Eye (tissue), 1 donor: ENCODE measurements around the gene S100B.

Experiments
- DNase-seq: peaks from one replicate; pipeline ENCODE4 v3.0.0-alpha.2; 2015

S100B gene

DNA sequence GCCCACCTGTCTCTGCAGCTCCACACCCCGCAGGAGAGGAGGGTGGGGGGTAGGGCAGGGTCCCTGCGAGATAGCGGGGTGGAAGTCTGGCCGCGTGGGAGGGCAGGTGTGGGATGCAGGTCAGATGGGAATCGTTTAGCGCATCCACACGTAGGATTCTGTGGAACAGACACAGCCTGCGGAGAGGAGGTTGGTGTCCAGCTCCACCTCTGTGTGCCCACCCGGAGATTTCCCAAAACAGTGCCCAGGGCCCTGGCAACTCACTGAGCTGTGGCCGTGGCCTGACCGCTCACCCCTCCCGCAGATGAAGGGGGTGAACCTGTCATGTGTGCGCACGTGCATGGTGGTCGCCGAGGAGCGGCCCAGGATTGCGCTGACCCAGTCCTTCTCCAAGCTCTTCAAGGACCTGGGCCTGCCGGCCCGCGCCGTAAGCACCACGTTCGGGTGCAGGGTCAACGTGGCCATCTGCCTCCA lies 46.9 kb downstream of the S100B start:
- DNase-seq, result no peak

DNA sequence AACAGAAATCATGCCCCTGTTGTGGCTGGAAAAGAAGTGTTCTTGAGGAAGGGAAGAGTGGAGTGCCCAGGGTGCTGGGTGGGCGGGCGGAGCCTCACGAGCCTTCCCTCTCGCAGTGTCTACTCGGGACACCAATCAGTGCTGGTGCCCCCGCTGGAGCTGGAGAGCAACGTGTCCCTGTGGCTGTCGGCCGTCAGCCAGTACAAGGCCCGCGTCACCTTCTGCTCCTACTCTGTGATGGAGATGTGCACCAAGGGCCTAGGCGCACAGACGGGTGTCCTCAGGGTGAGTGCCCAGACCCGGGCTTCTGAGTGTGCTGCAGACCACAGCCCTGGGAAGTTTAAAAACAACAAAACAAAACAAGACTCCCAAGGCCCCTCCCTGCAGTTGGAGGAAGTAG lies 47.4 kb downstream of the S100B start:
- DNase-seq, result no peak

DNA sequence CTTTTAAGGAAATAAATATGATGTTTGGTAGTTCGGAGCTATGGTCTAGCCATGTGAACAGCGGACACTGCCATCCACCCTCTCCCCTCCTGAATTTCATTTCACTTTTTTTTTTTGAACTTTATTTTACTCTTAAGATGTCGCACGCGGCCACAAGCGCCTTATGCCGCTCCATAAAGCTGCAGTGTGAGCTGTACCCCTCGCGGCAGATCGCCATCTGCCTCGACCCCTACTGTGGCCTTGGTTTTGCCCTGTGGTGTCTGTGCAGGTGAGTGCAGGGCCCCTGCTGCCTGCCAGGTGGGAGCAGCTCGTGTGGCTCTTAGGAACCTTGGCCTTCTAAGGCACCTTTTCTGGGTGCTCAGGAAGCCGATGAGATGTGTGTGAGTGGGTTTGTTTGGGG lies 48.1 kb downstream of the S100B start:
- no peak for DNase-seq

DNA sequence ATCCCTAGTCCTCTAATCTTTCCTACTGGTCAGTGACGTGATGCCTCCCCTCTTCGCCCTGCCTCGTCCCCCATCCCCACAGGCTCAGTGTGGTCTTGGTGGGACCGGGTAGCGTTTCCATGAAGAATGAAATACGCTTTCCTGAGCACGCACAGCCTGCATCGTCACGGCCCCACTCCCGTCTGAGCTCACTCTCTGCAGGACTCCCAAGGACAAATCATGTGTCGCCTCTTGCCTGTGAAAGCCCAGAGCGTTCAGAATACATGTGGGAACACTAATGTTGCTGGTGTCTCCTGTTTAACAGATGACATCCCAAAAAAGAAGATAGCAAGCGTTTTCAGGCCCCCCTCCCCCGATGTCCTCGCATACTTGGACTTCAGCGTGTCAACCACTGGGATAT lies 49.2 kb downstream of the S100B start:
- DNase-seq, result no peak

DNA sequence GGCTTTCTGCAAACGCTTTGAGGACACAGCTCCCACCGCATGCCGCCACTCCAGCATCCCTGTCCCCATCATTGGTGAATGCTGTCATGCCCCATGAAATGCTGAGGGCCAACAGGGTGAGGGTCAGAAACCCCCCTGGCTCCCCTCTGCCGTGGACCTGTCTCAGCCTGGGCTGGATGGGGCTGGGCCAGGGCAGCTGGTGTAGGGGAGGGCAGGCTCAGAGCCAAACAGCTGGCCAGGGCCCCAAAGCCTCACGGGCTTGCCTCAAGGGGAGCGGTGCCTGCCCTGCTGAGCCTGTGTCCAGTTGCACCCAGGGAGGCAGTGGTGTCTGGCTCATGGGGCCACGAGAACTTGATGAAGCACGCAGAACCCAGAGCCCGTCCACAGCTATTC lies 49.7 kb downstream of the S100B start:
- DNase-seq, result no peak

DNA sequence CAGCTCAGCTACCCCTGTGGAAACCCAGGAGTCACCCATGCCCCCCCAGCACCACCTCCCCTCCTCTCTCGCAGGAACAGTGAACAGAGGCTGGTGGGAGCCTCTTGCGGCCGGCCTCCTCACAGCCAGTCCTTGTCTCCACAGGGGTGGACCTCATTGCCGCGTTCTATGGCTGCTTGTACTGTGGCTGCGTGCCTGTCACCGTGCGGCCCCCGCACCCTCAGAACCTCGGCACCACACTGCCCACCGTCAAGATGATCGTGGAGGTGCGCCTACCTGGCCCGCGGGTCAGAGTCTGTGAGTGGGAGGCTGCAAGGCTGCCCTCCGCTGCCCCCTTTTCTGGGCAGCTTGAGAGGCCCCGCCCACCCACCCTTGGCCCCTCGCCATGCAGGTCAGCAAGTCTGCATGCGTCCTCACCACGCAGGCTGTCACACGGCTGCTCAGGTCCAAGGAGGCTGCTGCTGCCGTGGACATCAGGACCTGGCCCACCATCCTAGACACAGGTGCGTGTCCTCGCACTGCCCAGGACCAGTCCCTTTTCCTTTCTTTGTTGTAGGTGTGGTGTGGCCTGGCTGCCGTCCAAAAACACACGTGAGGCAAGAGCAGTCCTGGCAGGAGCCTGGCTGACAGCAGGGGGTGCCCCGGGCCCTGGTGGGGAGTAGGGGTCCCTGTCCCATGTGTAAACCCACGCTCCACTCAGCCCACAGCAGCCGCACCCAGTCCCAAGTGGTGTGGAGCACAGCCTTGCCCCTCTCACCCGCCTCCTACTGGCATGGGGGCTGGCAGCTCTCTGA lies 50.3 kb downstream of the S100B start:
- DNase-seq, result no peak

DNA sequence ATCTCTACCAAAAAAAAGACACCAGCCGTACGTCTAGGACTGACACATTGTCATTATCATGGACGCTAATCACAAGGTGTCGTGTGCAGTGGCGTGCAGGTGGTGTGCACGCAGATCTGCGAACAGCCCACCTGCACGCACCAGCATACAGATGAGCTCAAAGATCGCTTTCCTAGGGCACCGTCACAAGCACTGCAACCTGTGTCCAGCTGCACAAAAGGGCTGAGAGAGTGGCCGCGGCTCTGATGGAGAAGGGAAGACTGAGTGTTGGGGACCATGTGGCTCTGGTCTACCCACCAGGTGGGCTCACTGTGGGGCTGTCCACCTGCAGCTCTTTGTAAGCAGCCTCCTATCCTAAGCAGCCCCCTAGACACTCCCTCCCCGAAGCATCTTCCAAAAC lies 50.9 kb downstream of the S100B start:
- DNase-seq, result no peak

DNA sequence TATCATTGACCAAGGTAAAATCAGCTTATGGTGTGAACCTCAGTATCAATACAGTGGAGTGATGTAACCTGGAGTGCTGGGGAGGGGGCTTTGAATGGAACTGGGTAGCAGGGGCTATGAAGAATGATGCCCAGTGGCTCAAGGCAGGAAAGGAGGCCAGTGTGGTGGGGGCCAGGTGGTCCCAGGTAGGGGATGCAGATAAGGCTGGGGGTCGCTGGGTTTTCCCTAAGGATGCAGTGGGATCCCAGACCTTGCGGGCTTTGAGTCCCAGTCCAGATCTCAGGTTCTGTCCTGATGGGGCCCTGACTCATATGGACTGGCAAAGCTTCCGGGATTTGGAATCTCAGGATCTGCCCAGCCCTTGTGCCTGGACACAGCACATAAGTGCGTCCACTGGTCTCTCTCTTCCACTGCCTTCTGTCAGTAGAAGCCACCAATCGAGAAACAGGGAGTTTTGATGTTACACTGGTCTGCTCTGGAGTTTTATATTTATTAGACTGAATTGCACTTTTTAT lies 52.0 kb downstream of the S100B start:
- DNase-seq, result no peak

DNA sequence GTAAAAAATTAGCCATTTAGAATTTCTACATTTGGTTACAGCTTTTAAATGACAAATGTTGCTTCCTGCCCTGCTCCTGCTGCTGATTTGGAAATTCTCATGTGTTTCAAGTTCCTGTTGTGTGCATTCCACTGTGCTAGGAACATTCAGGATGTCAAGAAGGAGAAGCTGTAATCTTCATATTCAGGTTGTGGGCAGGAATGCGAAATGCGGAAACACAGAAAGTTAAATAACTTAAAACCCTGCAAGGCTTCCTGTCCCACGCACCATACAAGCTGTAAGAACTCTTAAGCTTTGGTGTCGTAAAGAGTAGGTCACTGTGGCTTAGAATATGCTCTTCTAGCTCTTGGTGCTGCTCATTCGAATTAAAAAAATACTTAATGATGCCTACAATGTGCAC lies 52.6 kb downstream of the S100B start:
- no peak for DNase-seq

DNA sequence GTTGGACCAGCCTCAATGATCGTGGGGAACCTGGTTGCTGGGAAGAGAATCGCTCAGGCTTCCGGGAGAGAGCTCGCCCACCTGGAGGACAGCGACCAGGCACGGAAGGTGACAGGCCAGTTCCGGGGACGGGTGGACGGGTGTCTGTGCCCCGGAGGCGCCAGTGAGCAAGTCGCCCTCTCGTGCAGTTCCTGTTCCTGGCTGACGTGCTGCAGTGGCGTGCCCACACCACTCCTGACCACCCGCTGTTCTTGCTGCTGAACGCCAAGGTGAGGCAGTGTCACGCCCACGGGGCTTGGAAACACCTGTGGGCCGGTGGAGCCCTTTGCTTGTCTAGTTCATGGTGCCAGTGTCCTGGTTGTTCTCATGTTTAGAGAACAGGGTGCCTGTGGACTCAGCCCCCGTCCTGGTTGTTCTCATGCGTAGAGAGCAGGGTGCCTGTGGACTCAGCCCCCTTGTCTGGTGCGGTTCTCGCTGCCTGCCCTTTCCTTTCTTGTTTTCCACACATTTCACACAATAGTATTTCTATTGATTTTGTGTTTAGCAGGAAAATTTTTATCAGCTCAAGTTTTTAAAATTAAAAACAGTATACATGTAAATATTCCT lies 53.1 kb downstream of the S100B start:
- DNase-seq, result no peak

DNA sequence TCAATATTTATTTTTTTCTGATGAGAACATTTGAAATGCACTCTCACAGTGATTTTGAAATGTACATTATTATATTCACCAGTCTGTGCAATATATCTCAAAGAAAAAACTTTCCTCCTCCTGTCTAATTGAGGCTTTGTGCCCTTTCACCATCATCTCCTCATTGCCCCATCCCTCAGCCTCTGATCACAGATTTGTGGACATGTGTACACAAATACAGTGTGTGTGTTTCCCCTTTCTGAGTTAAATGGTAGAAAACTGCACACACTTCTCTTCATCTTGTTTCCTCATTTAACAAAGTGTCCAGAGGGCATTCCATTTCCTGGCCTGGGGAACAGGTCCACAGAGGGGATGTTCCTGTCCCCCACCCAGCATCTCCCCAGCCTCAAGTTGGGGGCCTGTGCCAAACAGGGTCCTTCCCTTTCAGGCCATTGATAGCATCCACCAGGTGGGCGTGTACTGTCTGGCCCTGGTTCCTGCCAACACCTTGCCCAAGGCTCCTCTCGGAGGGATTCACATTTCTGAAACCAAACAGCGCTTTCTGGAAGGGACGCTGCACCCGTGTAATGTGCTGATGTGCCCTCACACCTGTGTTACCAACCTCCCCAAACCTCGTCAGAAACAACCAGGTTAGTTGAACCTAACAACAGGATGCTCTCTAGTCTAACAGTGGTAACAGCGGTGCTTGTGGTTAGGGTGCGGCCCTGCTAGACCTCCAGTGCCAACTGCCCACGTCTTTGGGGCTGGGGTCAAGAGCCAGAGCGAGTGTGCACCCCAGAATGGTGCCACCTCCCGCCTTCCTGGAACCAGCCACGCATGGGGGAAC lies 54.6 kb downstream of the S100B start:
- no peak for DNase-seq

DNA sequence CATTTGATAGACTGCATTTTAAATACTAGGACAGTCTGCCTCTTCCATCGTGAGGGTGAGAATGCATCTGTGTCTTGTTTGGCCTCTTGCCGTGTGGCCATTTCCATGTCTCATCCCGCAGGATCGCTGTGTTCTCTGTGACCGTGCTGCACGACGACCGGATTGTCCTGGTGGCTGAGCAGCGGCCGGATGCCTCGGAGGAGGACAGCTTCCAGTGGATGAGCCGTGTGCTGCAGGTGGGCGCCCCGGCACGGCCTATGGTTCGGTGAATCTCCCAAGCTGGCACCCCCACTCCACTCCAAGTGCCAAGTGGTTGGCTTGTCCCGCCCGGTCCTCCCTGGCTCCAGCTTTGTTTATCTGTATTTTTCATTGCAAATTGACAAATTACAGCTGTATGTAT lies 55.2 kb downstream of the S100B start:
- no peak for DNase-seq
